PFSK-1 (cell line): ENCODE measurements around the gene TMEM266.

Experiments
- FOXP2 ChIP-seq: optimal IDR thresholded peaks from 2 replicates; pipeline ENCODE3; 2011; ENCODE audit warnings: borderline replicate concordance, control low read depth, inconsistent platforms; ENCODE audit not compliant: insufficient read depth; ENCODE audit errors: extremely low read length, extremely low read depth
- POLR2AphosphoS5 ChIP-seq: IDR thresholded peaks from 2 replicates; pipeline ENCODE4 v1.6.1; 2012; ENCODE audit warnings: low read depth, mild to moderate bottlenecking, control low read depth, low read length, moderate library complexity
- TAF1 ChIP-seq: IDR thresholded peaks from 2 replicates; pipeline ENCODE4 v1.6.1; 2012; ENCODE audit warnings: low read length, control low read depth, borderline replicate concordance; ENCODE audit not compliant: insufficient read depth
- TF ChIP-seq, protein P1 (sequence below), 2 experiments: IDR thresholded peaks; 2 replicates each; pipeline versions ENCODE4 v1.6.1 to v1.8.0; 2011 to 2012; ENCODE audit warnings: low read depth in 2 of 2, low read length in 2 of 2, control low read depth in 1 of 2, inconsistent platforms in 1 of 2, mild to moderate bottlenecking in 1 of 2, moderate library complexity in 1 of 2; ENCODE audit not compliant: insufficient read depth in 1 of 2

DNA sequence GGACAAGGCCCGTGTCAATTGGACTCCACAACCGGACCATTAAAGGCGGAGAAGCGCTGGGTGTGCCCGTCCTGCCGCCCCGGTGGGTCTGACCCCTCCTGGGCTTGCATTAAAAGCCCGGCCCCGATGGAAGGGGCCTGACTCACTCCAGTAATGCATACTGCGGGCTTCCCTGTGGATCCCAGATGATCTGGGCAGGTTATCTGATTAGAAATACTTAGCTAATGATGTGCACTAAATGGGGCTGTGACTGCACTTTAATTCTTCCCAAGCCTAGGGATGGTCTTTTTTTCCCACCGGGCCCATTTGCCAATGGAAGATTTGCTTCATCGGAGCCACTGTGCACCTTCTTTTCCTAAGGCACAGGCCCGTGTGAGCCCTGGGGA, 124.9 kb downstream of the TMEM266 start:
- TF ChIP-seq TAF1 (no peak), POLR2AphosphoS5 (no peak), FOXP2 (no peak)
- TF ChIP-seq, protein P1, sequence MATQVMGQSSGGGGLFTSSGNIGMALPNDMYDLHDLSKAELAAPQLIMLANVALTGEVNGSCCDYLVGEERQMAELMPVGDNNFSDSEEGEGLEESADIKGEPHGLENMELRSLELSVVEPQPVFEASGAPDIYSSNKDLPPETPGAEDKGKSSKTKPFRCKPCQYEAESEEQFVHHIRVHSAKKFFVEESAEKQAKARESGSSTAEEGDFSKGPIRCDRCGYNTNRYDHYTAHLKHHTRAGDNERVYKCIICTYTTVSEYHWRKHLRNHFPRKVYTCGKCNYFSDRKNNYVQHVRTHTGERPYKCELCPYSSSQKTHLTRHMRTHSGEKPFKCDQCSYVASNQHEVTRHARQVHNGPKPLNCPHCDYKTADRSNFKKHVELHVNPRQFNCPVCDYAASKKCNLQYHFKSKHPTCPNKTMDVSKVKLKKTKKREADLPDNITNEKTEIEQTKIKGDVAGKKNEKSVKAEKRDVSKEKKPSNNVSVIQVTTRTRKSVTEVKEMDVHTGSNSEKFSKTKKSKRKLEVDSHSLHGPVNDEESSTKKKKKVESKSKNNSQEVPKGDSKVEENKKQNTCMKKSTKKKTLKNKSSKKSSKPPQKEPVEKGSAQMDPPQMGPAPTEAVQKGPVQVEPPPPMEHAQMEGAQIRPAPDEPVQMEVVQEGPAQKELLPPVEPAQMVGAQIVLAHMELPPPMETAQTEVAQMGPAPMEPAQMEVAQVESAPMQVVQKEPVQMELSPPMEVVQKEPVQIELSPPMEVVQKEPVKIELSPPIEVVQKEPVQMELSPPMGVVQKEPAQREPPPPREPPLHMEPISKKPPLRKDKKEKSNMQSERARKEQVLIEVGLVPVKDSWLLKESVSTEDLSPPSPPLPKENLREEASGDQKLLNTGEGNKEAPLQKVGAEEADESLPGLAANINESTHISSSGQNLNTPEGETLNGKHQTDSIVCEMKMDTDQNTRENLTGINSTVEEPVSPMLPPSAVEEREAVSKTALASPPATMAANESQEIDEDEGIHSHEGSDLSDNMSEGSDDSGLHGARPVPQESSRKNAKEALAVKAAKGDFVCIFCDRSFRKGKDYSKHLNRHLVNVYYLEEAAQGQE (IDR thresholded peaks at IDR 0.05; ENCODE audit: insufficient read depth in 1 of 2, low read depth in 2 of 2, low read length in 2 of 2), result no peak
